Small intestine (tissue), 7 donors: ENCODE results near the gene NCAM1. TPM values are rescaled to one million over a fixed set of nuclear protein-coding genes. Genes with fewer than 3 reads are reported as not detected.

Experiments used
- DNase-seq, 2 donors: peaks; one replicate each; pipeline versions ENCODE4 v3.0.0 to v3.0.0-alpha.2; 2013
- FAIRE-seq: peaks from 2 replicates; lab custom pipeline; 2012; peaks lifted over from hg19 to GRCh38; lab: Jason Lieb, UNC
- H3K27ac ChIP-seq, 3 donors: one replicate each; pipeline ENCODE4 v1.5.1; 2013; ENCODE audit warnings: low read length in 2 of 3, mild to moderate bottlenecking in 2 of 3, control low read depth in 1 of 3, inconsistent platforms in 1 of 3, low read depth in 1 of 3, moderate library complexity in 1 of 3
- H3K27me3 ChIP-seq, 3 donors: one replicate each; pipeline ENCODE4 v1.6.1; 2013; ENCODE audit warnings: low read length in 3 of 3, inconsistent platforms in 1 of 3; ENCODE audit not compliant: control insufficient read depth in 3 of 3, insufficient read depth in 3 of 3
- H3K36me3 ChIP-seq, 3 donors: one replicate each; pipeline ENCODE4 v1.6.1; 2013; ENCODE audit warnings: low read length in 3 of 3, inconsistent platforms in 1 of 3, low read depth in 1 of 3, mild to moderate bottlenecking in 1 of 3, moderate library complexity in 1 of 3; ENCODE audit not compliant: control insufficient read depth in 3 of 3, insufficient read depth in 2 of 3
- H3K4me1 ChIP-seq, 3 donors: one replicate each; pipeline ENCODE4 v1.6.1; 2013; ENCODE audit warnings: low read length in 2 of 3, inconsistent platforms in 1 of 3, low read depth in 1 of 3, mild to moderate bottlenecking in 1 of 3, moderate library complexity in 1 of 3; ENCODE audit not compliant: control insufficient read depth in 3 of 3, insufficient read depth in 2 of 3
- H3K4me3 ChIP-seq, 3 donors: one replicate each; pipeline ENCODE4 v1.5.1; 2013; ENCODE audit warnings: low read length in 3 of 3, control low read depth in 1 of 3, inconsistent platforms in 1 of 3, low read depth in 1 of 3, mild to moderate bottlenecking in 1 of 3, moderate library complexity in 1 of 3
- H3K9me3 ChIP-seq, 2 donors: one replicate each; pipeline ENCODE4 v1.6.1; 2013; ENCODE audit warnings: low read depth in 1 of 2, low read length in 1 of 2; ENCODE audit not compliant: control insufficient read depth in 2 of 2, insufficient read depth in 1 of 2
- WGBS, 3 donors: extraction: QIAGEN DNeasy Blood & Tissue Kit; methylation state at CpG; one replicate each; pipeline ENCODE4 v1.1.7; 2013; 5-methylcytosine and 5-hydroxymethylcytosine counted together
- polyA plus RNA-seq, 4 donors: library from polyadenylated mRNA; stranded (reverse) in 3 of 4; unstranded in 1 of 4; fragments of 200-250 nt in 3 of 4; fragments of 120-200 nt in 1 of 4; gene quantifications; one replicate each; pipeline versions ENCODE4 v1.2.1 to v1.2.3, GENCODE V29; 2013
- donor health status: healthy with polysubstance abuse.
- donor health status: control.
- donor health status: control.
- donor health status: Bipolar disorder and iron deficiency.
- donor health status: healthy.

NCAM1 gene
- polyA plus RNA-seq, 4 donors, result 0.67 to 16.2 (median 9.1) TPM

GRCh38 chr11:113138731-113139130 lies 177.5 kb downstream of the NCAM1 start:
- H3K27ac ChIP-seq, result no peak overlapping the region
- 55 to 78% (median 74%) methylated on average over 4 of the region's 4 CpGs for WGBS, 3 donors
- H3K27me3 ChIP-seq, result peaks cover 0 to 2% (median 0%) of the 10 kb centered on the region in 3 donors
- no peaks in the 10 kb centered on the region for H3K9me3 ChIP-seq
- FAIRE-seq (no peak), DNase-seq (no peak)
- H3K36me3 ChIP-seq, result no peaks in the 10 kb centered on the region
- H3K4me1 ChIP-seq, result no peaks in the 10 kb centered on the region
- H3K4me3 ChIP-seq, result no peak overlapping the region

GRCh38 chr11:113141010-113141409 lies 179.8 kb downstream of the NCAM1 start:
- Histone ChIP-seq H3K9me3 (no peaks in the 10 kb centered on the region), H3K4me1 (no peaks in the 10 kb centered on the region), H3K27ac (no peak overlapping the region), H3K27me3 (peaks cover 0 to 2% (median 0%) of the 10 kb centered on the region in 3 donors), H3K36me3 (no peaks in the 10 kb centered on the region), H3K4me3 (no peak overlapping the region)
- 83 to 88% (median 87%) methylated on average over 5 of the region's 5 CpGs for WGBS, 3 donors
- DNase-seq (no peak), FAIRE-seq (no peak)

- 74 to 81% (median 75%) methylated on average over 6 of the region's 6 CpGs for WGBS, 3 donors
- no peak overlapping the region for H3K4me3 ChIP-seq
- H3K4me1 ChIP-seq, result no peaks in the 10 kb centered on the region
- H3K9me3 ChIP-seq, result no peaks in the 10 kb centered on the region
- no peak overlapping the region for H3K27ac ChIP-seq
- DNase-seq, result no peak
- no peaks in the 10 kb centered on the region for H3K36me3 ChIP-seq
- FAIRE-seq, result no peak
- H3K27me3 ChIP-seq, result no peaks in the 10 kb centered on the region
Observed at GRCh38 chr11:113142508-113142907, 181.3 kb downstream of the NCAM1 start.

- H3K4me1 ChIP-seq, result no peaks in the 10 kb centered on the region
- no peak overlapping the region for H3K4me3 ChIP-seq
- FAIRE-seq, result no peak
- H3K27me3 ChIP-seq, result no peaks in the 10 kb centered on the region
- no peaks in the 10 kb centered on the region for H3K36me3 ChIP-seq
- no peak for DNase-seq
- WGBS, 3 donors, result 64 to 72% (median 66%) methylated on average over 8 of the region's 8 CpGs
- H3K9me3 ChIP-seq, result no peaks in the 10 kb centered on the region
- H3K27ac ChIP-seq, result peak overlapping the region in 1 of 3 donors; percentile 22
Observed at GRCh38 chr11:113147249-113147648, 186.0 kb downstream of the NCAM1 start.

GRCh38 chr11:113148076-113148475 lies 186.9 kb downstream of the NCAM1 start:
- WGBS, 3 donors, result 67 to 85% (median 83%) methylated on average over 9 of the region's 9 CpGs
- no peak overlapping the region for H3K4me3 ChIP-seq
- no peak for FAIRE-seq
- H3K27me3 ChIP-seq, result no peaks in the 10 kb centered on the region
- H3K9me3 ChIP-seq, result no peaks in the 10 kb centered on the region
- DNase-seq, result no peak
- no peaks in the 10 kb centered on the region for H3K36me3 ChIP-seq
- no peaks in the 10 kb centered on the region for H3K4me1 ChIP-seq
- H3K27ac ChIP-seq, result no peak overlapping the region

- no peak for DNase-seq
- no peaks in the 10 kb centered on the region for H3K36me3 ChIP-seq
- H3K9me3 ChIP-seq, result no peaks in the 10 kb centered on the region
- no peaks in the 10 kb centered on the region for H3K27me3 ChIP-seq
- 45 to 76% (median 65%) methylated on average over 1 of the region's 1 CpG for WGBS, 3 donors
- H3K4me3 ChIP-seq, result no peak overlapping the region
- FAIRE-seq, result no peak
- no peaks in the 10 kb centered on the region for H3K4me1 ChIP-seq
- no peak overlapping the region for H3K27ac ChIP-seq
Observed at GRCh38 chr11:113148652-113149051, 187.4 kb downstream of the NCAM1 start.

GRCh38 chr11:113151521-113151920 lies 190.3 kb downstream of the NCAM1 start:
- Histone ChIP-seq H3K36me3 (no peaks in the 10 kb centered on the region), H3K27ac (no peak overlapping the region), H3K4me1 (no peaks in the 10 kb centered on the region), H3K9me3 (no peaks in the 10 kb centered on the region), H3K27me3 (no peaks in the 10 kb centered on the region), H3K4me3 (no peak overlapping the region)
- DNase-seq (no peak), FAIRE-seq (no peak)
- 84 to 88% (median 87%) methylated on average over 4 of the region's 4 CpGs for WGBS, 3 donors

- Histone ChIP-seq H3K4me3 (no peak overlapping the region), H3K36me3 (no peaks in the 10 kb centered on the region), H3K9me3 (no peaks in the 10 kb centered on the region), H3K27ac (no peak overlapping the region), H3K4me1 (no peaks in the 10 kb centered on the region), H3K27me3 (no peaks in the 10 kb centered on the region)
- DNase-seq (no peak), FAIRE-seq (no peak)
Observed at GRCh38 chr11:113152500-113152899, 191.3 kb downstream of the NCAM1 start.

- Histone ChIP-seq H3K4me1 (no peaks in the 10 kb centered on the region), H3K4me3 (no peak overlapping the region), H3K9me3 (no peaks in the 10 kb centered on the region), H3K36me3 (no peaks in the 10 kb centered on the region), H3K27me3 (no peaks in the 10 kb centered on the region), H3K27ac (no peak overlapping the region)
- DNase-seq (peak in 1 of 2 donors; percentile 13), FAIRE-seq (no peak)
- WGBS, 3 donors, result 61 to 78% (median 68%) methylated on average over 2 of the region's 2 CpGs
Observed at GRCh38 chr11:113153847-113154246, 192.6 kb downstream of the NCAM1 start.
